Measurements from ENCODE around the gene RAMACL. TPM values are rescaled to one million over a fixed set of nuclear protein-coding genes. Genes with fewer than 3 reads are reported as not detected.

RAMACL gene
- total and polyA plus RNA-seq, 10 donors: 0.23 to 6.9 (median 2.9) TPM

DNA sequence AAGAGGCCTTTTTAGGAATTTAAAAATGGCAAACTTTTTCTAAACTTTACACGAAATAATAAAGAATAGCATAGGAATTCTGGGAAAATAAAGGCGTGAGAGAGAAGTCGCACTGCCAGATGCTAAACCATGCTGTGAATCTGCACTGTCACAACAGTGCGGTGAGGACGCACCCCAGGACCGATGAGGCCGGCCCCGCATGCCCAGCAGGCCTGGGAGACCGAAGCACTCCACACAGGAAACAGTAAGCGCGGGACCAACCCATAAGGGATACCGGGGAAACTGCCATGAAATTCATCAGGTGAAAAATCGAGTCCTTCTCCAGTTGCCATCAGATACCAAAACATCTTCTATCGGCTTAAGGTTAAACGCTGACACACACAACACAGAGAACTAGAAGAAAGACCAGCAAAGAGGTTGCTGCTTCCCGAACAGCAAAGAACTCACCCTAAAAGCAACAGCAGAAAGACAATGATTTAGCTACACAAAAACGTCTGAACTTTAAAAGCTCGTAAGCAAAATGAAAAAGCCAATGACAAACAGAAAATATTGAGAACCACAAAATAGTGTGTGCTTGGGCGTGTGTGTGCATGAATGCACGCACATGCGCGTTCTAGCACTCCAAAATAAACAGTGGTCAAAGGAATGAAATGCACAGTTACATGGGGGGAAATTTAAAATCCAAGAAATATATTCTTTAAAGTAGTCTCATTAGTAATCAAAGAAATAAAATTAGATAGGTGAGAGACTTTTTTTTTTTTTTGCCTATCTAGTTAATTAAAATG is 15.4 kb downstream of the RAMACL start:
- Histone ChIP-seq H3K36me3 (peaks cover 0 to 18% (median 0%) of the 10 kb centered on the region in 6 donors), H3K4me1 (peaks cover 0 to 33% (median 11%) of the 10 kb centered on the region in 6 donors), H3K27me3 (replicated peaks in 1 of 7) (no peaks in the 10 kb centered on the region), H3K9me3 (peaks cover 0 to 5% (median under 1%) of the 10 kb centered on the region in 8 donors), H3K4me3 (no peak overlapping the region), H3K27ac (no peak overlapping the region)
- TF ChIP-seq POLR2AphosphoS5 (IDR thresholded peaks at IDR 0.05) (no peak), POLR2A (IDR thresholded peaks at IDR 0.05) (no peak)
- TF ChIP-seq, protein P1, sequence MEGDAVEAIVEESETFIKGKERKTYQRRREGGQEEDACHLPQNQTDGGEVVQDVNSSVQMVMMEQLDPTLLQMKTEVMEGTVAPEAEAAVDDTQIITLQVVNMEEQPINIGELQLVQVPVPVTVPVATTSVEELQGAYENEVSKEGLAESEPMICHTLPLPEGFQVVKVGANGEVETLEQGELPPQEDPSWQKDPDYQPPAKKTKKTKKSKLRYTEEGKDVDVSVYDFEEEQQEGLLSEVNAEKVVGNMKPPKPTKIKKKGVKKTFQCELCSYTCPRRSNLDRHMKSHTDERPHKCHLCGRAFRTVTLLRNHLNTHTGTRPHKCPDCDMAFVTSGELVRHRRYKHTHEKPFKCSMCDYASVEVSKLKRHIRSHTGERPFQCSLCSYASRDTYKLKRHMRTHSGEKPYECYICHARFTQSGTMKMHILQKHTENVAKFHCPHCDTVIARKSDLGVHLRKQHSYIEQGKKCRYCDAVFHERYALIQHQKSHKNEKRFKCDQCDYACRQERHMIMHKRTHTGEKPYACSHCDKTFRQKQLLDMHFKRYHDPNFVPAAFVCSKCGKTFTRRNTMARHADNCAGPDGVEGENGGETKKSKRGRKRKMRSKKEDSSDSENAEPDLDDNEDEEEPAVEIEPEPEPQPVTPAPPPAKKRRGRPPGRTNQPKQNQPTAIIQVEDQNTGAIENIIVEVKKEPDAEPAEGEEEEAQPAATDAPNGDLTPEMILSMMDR (IDR thresholded peaks at IDR 0.05 in 8 of 11, conservative IDR thresholded peaks at IDR 0.05 in 3 of 11): no peak
- no peak for DNase-seq
- WGBS, 5 donors: 90 to 94% (median 91%) methylated on average over 22 of the region's 22 CpGs
- intact Hi-C loops (cut with DNase I; ENCODE audit: low total_unique reads): no loop called here

DNA sequence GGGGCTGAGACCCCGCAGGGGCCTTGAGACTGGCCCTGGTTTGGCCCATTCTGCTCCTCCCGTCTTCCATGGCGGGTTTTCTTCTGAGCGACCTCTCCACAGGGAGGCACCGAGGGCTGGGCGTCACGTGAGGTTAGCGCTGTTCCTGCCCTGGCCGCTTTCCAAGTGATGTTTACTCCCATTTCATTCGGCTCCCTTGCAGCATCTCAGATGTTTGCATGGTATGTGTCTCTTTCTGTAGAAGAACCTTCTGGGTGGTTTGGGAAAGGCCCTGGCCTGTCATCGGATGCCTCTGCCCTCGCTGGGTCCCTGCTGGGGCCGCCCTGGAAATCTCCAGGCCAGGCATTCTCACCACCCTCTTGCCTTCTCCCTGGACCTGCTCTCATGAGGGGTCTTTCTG is 17.3 kb downstream of the RAMACL start:
- Histone ChIP-seq H3K4me3 (no peak overlapping the region), H3K36me3 (peaks cover 0 to 36% (median 0%) of the 10 kb centered on the region in 6 donors), H3K27me3 (replicated peaks in 1 of 7) (no peaks in the 10 kb centered on the region), H3K4me1 (peaks cover 0 to 33% (median 11%) of the 10 kb centered on the region in 6 donors), H3K9me3 (no peaks in the 10 kb centered on the region), H3K27ac (no peak overlapping the region)
- intact Hi-C loops (cut with DNase I; ENCODE audit: low total_unique reads): no loop called here
- TF ChIP-seq, protein P1 (IDR thresholded peaks at IDR 0.05 in 8 of 11, conservative IDR thresholded peaks at IDR 0.05 in 3 of 11): no peak
- TF ChIP-seq POLR2AphosphoS5 (IDR thresholded peaks at IDR 0.05) (no peak), POLR2A (IDR thresholded peaks at IDR 0.05) (no peak)
- WGBS, 5 donors: 86 to 96% (median 94%) methylated on average over 13 of the region's 13 CpGs
- DNase-seq: no peak

DNA sequence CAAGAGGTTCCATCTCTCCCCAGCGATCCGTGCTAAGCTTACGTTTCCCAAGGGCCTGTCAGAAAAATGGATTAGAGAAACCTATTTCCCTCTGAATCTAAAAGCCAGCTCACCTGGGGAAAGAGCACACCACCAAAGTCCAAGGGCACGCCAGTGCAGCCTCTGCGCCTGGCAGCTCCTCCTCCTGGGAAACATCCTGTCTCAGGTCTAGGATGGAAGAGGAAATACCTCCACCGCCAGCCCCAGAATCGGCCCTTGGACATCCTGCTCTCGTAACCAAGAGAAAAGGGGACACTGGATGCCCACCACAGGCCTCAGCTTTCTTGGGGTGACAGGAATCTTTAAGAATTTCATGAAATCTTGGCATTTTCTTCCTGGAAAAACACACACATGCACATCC is 18.7 kb downstream of the RAMACL start:
- WGBS, 5 donors: 78 to 94% (median 83%) methylated on average over 8 of the region's 8 CpGs
- TF ChIP-seq, protein P1 (IDR thresholded peaks at IDR 0.05 in 8 of 11, conservative IDR thresholded peaks at IDR 0.05 in 3 of 11): no peak
- TF ChIP-seq POLR2AphosphoS5 (IDR thresholded peaks at IDR 0.05) (no peak), POLR2A (IDR thresholded peaks at IDR 0.05) (no peak)
- Histone ChIP-seq H3K4me1 (peaks cover 0 to 37% (median 6%) of the 10 kb centered on the region in 6 donors), H3K27me3 (replicated peaks in 1 of 7) (no peaks in the 10 kb centered on the region), H3K36me3 (peaks cover 0 to 41% (median 0%) of the 10 kb centered on the region in 6 donors), H3K9me3 (no peaks in the 10 kb centered on the region), H3K4me3 (no peak overlapping the region), H3K27ac (no peak overlapping the region)
- intact Hi-C loops (cut with DNase I; ENCODE audit: low total_unique reads): no loop called here
- no peak for DNase-seq

DNA sequence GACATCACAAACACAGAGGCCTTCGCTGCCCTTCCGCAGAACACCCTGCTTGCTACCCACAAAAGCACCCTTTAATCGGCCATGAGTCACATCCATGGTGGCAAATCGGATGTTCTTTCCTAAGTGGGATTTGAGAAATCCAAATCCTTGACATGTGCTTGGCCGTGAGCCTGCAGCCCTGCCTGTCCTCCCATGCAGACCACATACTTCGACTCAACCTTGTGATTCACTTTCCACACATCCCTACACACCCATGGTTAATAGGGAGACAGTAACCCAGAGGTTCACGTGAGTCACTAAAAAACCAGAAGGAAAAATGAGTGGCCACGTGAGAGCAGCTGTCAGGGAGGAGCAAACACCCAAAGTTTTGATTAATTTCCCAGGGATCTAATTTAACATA is 19.4 kb downstream of the RAMACL start:
- peak overlapping the region in 1 of 8 donors; percentile 8 for H3K27ac ChIP-seq
- TF ChIP-seq, protein P1 (IDR thresholded peaks at IDR 0.05 in 8 of 11, conservative IDR thresholded peaks at IDR 0.05 in 3 of 11): no peak
- TF ChIP-seq POLR2A (IDR thresholded peaks at IDR 0.05): no peak
- no peak for TF ChIP-seq POLR2AphosphoS5 (IDR thresholded peaks at IDR 0.05)
- H3K4me1 ChIP-seq: peaks cover 0 to 30% (median 2%) of the 10 kb centered on the region in 6 donors
- 74 to 86% (median 77%) methylated on average over 8 of the region's 8 CpGs for WGBS, 5 donors
- intact Hi-C loops (cut with DNase I; ENCODE audit: low total_unique reads): no loop called here
- H3K27me3 ChIP-seq (replicated peaks in 1 of 7): no peaks in the 10 kb centered on the region
- no peak overlapping the region for H3K4me3 ChIP-seq
- peaks cover 0 to 42% (median 0%) of the 10 kb centered on the region in 6 donors for H3K36me3 ChIP-seq
- no peak for DNase-seq
- H3K9me3 ChIP-seq: no peaks in the 10 kb centered on the region
